ENCODE data around the gene C20orf202.

GRCh38 chr20:1241456-1241855 lies 38.2 kb downstream of the C20orf202 start:
- TF ChIP-seq, protein P1, sequence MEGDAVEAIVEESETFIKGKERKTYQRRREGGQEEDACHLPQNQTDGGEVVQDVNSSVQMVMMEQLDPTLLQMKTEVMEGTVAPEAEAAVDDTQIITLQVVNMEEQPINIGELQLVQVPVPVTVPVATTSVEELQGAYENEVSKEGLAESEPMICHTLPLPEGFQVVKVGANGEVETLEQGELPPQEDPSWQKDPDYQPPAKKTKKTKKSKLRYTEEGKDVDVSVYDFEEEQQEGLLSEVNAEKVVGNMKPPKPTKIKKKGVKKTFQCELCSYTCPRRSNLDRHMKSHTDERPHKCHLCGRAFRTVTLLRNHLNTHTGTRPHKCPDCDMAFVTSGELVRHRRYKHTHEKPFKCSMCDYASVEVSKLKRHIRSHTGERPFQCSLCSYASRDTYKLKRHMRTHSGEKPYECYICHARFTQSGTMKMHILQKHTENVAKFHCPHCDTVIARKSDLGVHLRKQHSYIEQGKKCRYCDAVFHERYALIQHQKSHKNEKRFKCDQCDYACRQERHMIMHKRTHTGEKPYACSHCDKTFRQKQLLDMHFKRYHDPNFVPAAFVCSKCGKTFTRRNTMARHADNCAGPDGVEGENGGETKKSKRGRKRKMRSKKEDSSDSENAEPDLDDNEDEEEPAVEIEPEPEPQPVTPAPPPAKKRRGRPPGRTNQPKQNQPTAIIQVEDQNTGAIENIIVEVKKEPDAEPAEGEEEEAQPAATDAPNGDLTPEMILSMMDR (IDR thresholded peaks at IDR 0.05), result no peak
- no peak for TF ChIP-seq POLR2A (IDR thresholded peaks at IDR 0.05)
- no peak for TF ChIP-seq POLR2AphosphoS5 (IDR thresholded peaks at IDR 0.05)
